RWPE2 (cell line): Measurements from ENCODE around the gene ERI2.

Experiments
- ATAC-seq: fragments of 200-7000 bp; cut with Tn5 transposase; 3 replicates; pipeline ENCODE4 v1.9.1; 2021; ENCODE audit warnings: low read depth
- DNase-seq: peaks from one replicate; pipeline ENCODE4 v3.0.0-alpha.2; 2020; ENCODE audit warnings: low spot score
- H3K27ac ChIP-seq: fragments of 450-650 bp; 2 replicates; pipeline ENCODE4 v1.5.1; 2017; ENCODE audit warnings: mild to moderate bottlenecking; ENCODE audit not compliant: poor library complexity, severe bottlenecking
- H3K27me3 ChIP-seq: fragments of 250-450 bp; sonication (Bioruptor Pico); 2 replicates; pipeline ENCODE4 v1.5.1; 2021; ENCODE audit warnings: mild to moderate bottlenecking, moderate library complexity; ENCODE audit not compliant: insufficient read depth, poor library complexity, severe bottlenecking
- H3K36me3 ChIP-seq: fragments of 250-450 bp; sonication (Bioruptor Pico); 2 replicates; pipeline ENCODE4 v1.5.1; 2020; ENCODE audit warnings: low read depth, mild to moderate bottlenecking, moderate library complexity
- H3K4me1 ChIP-seq: fragments of 250-450 bp; sonication (Bioruptor Pico); 2 replicates; pipeline ENCODE4 v1.5.1; 2021; ENCODE audit warnings: mild to moderate bottlenecking, moderate library complexity; ENCODE audit not compliant: insufficient read depth, poor library complexity, severe bottlenecking
- H3K4me3 ChIP-seq: fragments of 250-450 bp; sonication (Bioruptor Pico); 2 replicates; pipeline ENCODE4 v1.5.1; 2021; ENCODE audit warnings: mild to moderate bottlenecking, moderate library complexity; ENCODE audit not compliant: severe bottlenecking
- H3K9me3 ChIP-seq: fragments of 250-450 bp; sonication (Bioruptor Pico); 2 replicates; pipeline ENCODE4 v1.5.1; 2021; ENCODE audit warnings: mild to moderate bottlenecking, moderate library complexity; ENCODE audit not compliant: severe bottlenecking
- TF ChIP-seq, protein P1 (sequence below): fragments of 450-650 bp; IDR thresholded peaks from one replicate; pipeline ENCODE4 v1.5.1; 2017; ENCODE audit warnings: mild to moderate bottlenecking, moderate library complexity; ENCODE audit not compliant: poor library complexity, severe bottlenecking

The ERI2 gene

DNA sequence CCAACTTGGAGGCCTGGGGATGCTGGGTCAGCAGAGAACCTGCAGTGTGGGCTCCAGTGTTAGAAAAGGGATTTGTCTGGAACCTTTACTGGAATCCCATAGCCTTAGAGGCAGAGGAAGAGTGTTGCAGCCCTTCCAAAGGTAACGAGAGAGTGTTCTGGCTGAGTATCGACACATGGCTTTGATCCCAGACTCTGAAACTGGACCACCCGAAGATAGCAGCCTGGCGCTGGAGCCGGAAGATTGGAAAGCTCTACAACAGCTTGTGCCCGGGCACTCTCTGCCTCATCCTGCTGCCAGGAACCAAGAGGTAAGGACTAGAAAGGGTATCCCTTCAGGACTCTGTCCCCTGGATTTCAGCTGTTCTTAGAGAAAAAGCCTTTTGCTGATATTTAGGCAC lies 39.8 kb upstream of the ERI2 start:
- no peaks in the 10 kb centered on the region for H3K27me3 ChIP-seq
- no peak for ATAC-seq
- H3K27ac ChIP-seq: no peak overlapping the region
- H3K9me3 ChIP-seq: no peaks in the 10 kb centered on the region
- no peak overlapping the region for H3K4me3 ChIP-seq
- TF ChIP-seq, protein P1, sequence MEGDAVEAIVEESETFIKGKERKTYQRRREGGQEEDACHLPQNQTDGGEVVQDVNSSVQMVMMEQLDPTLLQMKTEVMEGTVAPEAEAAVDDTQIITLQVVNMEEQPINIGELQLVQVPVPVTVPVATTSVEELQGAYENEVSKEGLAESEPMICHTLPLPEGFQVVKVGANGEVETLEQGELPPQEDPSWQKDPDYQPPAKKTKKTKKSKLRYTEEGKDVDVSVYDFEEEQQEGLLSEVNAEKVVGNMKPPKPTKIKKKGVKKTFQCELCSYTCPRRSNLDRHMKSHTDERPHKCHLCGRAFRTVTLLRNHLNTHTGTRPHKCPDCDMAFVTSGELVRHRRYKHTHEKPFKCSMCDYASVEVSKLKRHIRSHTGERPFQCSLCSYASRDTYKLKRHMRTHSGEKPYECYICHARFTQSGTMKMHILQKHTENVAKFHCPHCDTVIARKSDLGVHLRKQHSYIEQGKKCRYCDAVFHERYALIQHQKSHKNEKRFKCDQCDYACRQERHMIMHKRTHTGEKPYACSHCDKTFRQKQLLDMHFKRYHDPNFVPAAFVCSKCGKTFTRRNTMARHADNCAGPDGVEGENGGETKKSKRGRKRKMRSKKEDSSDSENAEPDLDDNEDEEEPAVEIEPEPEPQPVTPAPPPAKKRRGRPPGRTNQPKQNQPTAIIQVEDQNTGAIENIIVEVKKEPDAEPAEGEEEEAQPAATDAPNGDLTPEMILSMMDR: no peak
- H3K4me1 ChIP-seq: peaks cover 7% of the 10 kb centered on the region
- peaks cover 24% of the 10 kb centered on the region for H3K36me3 ChIP-seq
- no peak for DNase-seq

DNA sequence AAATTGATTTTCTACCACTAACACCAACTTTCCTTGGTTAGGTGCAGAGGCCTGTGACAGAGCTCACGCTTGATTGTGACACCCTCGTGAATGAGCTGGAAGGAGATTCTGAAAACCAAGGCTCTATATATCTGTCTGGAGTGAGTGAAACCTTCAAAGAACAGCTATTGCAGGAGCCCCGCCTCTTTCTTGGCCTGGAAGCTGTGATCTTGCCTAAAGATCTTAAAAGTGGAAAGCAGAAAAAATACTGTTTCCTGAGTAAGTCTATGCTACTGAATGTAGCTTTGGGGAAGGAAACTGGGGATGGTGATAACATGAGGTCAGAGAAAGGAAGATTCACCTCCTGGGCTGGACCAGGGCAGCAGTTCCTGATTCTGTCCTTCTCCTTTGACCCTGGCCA lies 38.3 kb upstream of the ERI2 start:
- TF ChIP-seq, protein P1: no peak
- no peak for DNase-seq

DNA sequence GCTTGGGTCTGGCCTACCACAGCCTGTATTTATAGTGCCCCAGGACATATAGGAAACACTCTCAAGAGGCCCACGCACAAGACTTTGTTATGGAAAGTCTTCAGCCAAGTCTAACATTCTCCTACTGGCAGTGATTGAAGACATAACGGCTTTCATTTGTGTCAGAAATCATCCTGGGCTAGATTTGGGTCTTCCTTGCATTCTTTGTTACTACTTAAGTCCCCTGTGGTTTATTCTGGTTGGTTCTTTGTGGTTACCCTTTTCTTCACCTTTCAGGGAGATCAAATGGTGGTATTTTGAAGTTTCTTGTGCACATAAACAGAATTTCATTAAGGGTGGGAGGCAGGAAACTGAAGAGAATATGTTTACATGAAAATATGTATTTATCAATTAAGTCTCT lies 37.8 kb upstream of the ERI2 start:
- no peak for DNase-seq
- Histone ChIP-seq H3K9me3 (no peaks in the 10 kb centered on the region), H3K27ac (no peak overlapping the region), H3K4me3 (no peak overlapping the region), H3K4me1 (no peaks in the 10 kb centered on the region), H3K36me3 (peaks cover 32% of the 10 kb centered on the region), H3K27me3 (no peaks in the 10 kb centered on the region)
- ATAC-seq: no peak
- TF ChIP-seq, protein P1: no peak

More for the DNA sequence above, 38.3 kb upstream of the ERI2 start:
- ATAC-seq: no peak
- no peak overlapping the region for H3K27ac ChIP-seq
- peaks cover 34% of the 10 kb centered on the region for H3K36me3 ChIP-seq
- no peaks in the 10 kb centered on the region for H3K9me3 ChIP-seq
- no peaks in the 10 kb centered on the region for H3K27me3 ChIP-seq
- H3K4me3 ChIP-seq: no peak overlapping the region
- peaks cover 2% of the 10 kb centered on the region for H3K4me1 ChIP-seq

DNA sequence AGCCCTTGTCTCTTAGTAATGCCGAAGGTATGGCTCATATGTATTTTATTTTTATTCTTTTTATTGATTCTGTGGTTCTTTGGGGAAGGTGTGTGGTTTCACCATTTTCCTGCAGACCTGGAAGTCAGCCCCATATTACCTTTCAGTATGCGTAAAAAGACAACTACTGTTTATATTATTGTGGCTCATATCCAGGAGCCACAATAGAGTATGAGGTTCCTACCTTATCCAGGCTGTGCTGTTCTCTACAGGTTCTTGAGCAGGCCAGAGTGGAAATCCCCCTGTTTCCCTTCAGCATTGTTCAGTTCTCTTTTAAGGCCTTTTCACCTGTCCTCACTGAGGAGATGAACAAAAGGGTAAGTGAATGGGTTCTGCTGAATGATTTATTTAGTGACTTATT lies 33.2 kb upstream of the ERI2 start:
- H3K27ac ChIP-seq: no peak overlapping the region
- no peaks in the 10 kb centered on the region for H3K27me3 ChIP-seq
- no peak overlapping the region for H3K4me3 ChIP-seq
- H3K36me3 ChIP-seq: peaks cover 58% of the 10 kb centered on the region
- ATAC-seq (no peak), DNase-seq (no peak)
- H3K9me3 ChIP-seq: no peaks in the 10 kb centered on the region
- H3K4me1 ChIP-seq: no peaks in the 10 kb centered on the region
- TF ChIP-seq, protein P1: no peak

DNA sequence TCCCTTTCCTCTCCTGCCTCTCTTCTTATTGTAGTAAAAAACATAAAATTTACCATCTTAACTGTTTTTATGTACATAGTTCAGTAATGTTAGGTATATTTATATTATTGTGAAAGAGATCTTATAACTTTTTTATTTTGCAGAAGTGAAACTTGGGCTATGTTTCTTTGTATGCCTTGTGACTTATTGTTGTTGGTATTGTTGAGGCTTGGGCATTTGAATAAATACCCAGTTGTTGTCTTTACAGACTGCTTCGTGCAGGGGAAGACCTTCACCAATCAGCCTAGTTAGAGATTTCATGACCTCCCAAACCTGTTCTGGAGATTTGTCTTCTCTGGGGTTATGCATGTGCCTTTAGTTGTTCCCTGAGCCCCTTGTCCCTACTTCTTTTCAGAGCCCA lies 32.0 kb upstream of the ERI2 start:
- peaks cover 57% of the 10 kb centered on the region for H3K36me3 ChIP-seq
- no peak overlapping the region for H3K27ac ChIP-seq
- H3K4me3 ChIP-seq: no peak overlapping the region
- no peaks in the 10 kb centered on the region for H3K9me3 ChIP-seq
- ATAC-seq (no peak), DNase-seq (no peak)
- no peaks in the 10 kb centered on the region for H3K27me3 ChIP-seq
- H3K4me1 ChIP-seq: no peaks in the 10 kb centered on the region
- TF ChIP-seq, protein P1: no peak
